ENCODE results near the gene MUC2.
"Not testable (repeated sequence)": the region's sequence is repeated elsewhere in the genome, so short reads cannot be mapped to it uniquely, and the experiment has no call there.

Gene MUC2

GRCh38 chr11:1109918-1110705 lies 35.4 kb downstream of the MUC2 start:
- H3K4me3 ChIP-seq (ENCODE audit: low read length), result no peak overlapping the region
- DNase-seq (ENCODE audit: low read depth), result no peak
- TF ChIP-seq, protein P1, sequence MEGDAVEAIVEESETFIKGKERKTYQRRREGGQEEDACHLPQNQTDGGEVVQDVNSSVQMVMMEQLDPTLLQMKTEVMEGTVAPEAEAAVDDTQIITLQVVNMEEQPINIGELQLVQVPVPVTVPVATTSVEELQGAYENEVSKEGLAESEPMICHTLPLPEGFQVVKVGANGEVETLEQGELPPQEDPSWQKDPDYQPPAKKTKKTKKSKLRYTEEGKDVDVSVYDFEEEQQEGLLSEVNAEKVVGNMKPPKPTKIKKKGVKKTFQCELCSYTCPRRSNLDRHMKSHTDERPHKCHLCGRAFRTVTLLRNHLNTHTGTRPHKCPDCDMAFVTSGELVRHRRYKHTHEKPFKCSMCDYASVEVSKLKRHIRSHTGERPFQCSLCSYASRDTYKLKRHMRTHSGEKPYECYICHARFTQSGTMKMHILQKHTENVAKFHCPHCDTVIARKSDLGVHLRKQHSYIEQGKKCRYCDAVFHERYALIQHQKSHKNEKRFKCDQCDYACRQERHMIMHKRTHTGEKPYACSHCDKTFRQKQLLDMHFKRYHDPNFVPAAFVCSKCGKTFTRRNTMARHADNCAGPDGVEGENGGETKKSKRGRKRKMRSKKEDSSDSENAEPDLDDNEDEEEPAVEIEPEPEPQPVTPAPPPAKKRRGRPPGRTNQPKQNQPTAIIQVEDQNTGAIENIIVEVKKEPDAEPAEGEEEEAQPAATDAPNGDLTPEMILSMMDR (conservative IDR thresholded peaks at IDR 0.05; ENCODE audit: low read depth, low read length), result no peak

DNA sequence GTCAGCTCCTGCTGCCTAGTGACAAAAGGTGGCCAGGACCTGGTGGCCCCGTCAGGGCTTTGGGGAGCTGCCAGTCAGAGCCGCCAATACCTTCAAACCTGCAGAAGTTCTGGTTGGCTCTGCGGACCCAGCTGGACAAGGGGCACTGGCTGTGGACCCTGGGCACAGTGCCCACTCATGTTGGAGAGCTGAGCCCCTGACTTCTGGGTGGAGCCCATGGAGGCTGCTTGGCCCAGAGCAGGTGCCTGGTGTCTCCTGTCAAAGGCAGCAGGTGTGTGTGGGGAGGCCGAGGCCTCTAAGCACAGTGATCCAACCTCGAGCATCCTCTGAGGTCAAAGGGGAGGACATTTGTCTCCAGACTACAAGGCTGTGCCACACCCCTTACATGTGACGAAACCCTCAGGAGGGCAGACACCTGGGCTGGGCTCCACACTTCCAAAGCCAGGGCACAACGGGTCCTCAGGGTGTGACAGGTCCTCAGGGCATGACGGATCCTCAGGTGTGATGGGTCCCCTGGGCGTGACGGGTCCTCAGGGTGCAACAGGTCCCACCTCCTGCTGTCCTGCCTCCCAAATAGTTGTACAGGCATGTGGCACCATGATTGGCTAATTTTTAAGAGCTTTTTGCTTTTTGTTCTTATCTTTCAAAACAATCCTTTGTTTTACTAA lies 37.0 kb downstream of the MUC2 start:
- TF ChIP-seq, protein P1 (conservative IDR thresholded peaks at IDR 0.05; ENCODE audit: low read depth, low read length), result no peak
- no peak for DNase-seq (ENCODE audit: low read depth)
- no peak overlapping the region for H3K4me3 ChIP-seq (ENCODE audit: low read length)

DNA sequence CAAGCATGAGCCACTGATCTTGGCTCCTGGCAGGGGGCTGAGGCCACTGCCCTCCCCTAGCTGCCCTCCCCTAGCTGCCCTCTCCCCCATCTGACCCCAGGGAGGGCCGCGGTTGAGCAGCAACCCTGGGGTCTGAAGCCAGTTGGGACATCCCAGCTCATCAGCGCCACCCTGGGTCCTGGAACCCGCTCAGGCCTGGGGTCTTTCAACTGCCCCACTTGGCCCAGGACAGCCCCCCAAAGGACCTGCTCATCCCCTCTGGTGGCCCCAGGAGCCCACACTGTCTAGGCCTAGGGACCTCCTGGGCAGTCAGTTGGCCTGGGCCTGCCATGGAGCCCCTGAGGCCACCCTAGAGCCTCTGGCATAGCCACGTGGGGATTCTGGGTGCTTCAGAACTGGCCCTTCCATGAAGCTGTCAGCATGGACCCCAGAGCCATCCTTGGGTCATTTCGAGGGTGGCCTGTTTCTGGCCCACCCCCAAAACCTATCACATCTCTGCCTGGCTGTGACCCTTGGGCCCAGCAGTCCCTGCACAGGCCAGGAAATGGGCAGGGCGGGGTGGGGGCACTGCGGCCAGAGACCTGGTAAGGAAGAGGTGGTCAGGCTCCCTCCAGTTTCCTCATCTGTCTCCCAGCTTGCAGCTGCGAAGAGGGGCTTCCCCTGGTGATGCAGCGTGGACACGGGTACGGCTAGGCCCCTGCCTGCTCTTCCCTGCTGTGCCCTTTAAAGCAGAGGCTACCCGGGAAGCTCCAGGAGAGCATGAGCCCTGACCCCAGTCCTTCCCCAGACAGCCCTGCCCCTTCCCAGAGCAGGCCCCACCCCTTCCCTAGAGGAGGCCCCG lies 37.9 kb downstream of the MUC2 start:
- no peak for DNase-seq (ENCODE audit: low read depth)
- H3K4me3 ChIP-seq (ENCODE audit: low read length), result no peak overlapping the region
- TF ChIP-seq, protein P1 (conservative IDR thresholded peaks at IDR 0.05; ENCODE audit: low read depth, low read length), result no peak

DNA sequence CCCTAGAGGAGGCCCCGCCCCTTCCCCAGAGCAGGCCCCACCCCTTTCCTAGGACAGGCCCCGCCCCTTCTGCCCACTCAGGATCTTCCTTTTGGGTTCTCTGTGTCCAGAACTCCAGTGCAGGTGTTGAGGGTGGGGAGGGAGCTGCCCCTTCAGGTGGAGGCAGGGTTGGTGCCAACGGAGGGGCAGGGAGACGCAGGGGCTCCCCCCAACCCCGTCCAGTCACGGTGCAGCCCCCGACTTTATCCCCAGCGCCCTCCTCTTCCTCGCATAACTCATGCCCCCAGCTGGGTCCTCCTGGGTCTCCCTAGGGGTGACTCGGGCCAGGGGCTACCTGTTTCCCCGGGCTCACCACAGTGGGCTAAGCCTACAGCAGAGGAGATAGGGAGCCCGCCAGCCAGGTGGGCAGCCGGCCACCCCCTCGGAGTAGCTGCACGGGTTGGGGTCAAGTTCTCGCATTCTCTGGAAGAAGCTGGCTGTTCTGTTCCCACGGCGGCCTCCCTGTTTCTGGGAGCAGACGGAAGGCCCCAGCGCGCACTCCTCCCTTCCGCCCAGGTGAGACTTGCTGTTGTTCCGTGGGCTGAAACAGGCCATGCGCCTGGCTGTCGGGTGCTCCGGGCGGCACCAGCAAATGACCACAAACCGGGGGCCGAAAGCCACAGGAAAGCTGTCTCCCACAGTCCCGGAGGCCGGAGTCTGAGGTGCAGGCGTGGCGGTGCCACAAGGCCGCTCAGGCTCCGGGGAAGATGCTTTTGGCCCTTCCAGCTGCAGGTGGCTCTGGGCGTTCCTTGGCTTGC lies 38.9 kb downstream of the MUC2 start:
- DNase-seq (ENCODE audit: low read depth), result no peak
- TF ChIP-seq, protein P1 (conservative IDR thresholded peaks at IDR 0.05; ENCODE audit: low read depth, low read length), result no peak
- H3K4me3 ChIP-seq (ENCODE audit: low read length), result no peak overlapping the region

DNA sequence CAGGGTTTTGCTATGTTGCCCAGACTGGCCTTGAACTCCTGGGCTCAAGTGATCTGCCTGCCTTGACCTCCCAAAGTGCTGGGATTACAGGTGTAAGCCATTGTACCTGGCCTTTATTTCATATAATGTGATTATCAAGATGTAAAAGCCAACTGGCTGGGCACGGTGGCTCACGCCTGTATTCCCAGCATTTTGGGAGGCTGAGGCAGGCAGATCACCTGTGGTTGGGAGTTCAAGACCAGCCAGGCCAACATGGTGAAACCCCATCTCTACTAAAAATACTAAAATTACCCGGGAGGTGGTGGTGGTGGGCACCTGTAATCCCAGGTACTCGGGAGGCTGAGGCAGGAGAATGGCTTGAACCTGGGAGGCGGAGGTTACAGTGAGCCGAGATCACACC lies 40.6 kb downstream of the MUC2 start:
- not testable (repeated sequence) for DNase-seq (ENCODE audit: low read depth); H3K4me3 ChIP-seq (ENCODE audit: low read length)

- no peak for DNase-seq (ENCODE audit: low read depth)
- H3K4me3 ChIP-seq (ENCODE audit: low read length), result no peak overlapping the region
- TF ChIP-seq, protein P1 (conservative IDR thresholded peaks at IDR 0.05; ENCODE audit: low read depth, low read length), result no peak
Measured at GRCh38 chr11:1116104-1116503, 41.4 kb downstream of the MUC2 start.

Measured in retinal pigment epithelial cell (primary cell).